ENCODE measurements around the gene RTP3.

The RTP3 gene

GRCh38 chr3:46469680-46470357 lies 28.0 kb upstream of the RTP3 start:
- no peak for DNase-seq (ENCODE audit: low spot score)

DNA sequence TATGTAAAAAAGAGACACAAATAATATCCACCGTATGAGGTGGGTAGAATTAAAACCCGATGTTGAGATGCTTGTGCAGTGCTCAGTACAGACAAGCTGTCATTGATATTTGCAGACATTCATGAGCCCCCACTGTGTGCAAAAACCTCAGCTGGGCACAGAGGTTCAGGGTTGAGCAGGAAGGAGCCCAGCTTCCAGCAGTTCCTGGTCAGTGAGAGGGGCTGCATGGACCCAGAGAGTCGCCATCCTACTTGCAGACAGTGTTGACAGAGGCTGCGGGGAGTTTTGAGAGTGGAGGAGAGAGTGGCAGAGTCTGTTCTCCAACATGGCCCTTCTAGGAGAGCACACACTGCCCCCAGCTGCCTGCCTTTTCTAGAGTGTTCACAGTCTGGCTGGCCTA lies 26.9 kb upstream of the RTP3 start:
- no peak for DNase-seq (ENCODE audit: low spot score)

DNA sequence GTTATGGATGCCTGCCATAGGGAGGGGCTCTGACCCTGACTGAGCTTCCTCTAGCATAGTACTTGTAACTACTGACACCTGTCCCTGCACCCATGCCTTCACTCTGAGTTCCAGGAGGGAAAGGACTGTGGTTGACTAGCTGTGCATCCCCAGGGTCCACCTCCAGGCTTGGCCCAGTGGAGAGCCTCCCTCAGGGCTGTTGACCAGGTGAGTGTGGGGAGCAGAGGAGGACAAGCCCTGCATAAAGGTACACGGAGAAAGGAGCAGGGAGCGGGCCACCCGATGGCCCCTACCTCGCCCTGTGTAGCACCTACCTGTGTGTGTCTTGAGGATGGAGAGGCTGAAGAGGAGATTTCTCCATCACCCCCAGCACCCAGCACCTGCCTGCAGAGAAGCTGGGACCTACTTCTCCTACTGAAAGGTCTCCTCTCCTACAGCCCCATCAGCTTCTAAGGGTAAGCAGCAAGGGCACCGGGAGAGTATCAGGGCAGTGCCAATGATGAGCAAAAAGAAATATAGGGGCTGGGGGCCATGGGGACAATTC lies 26.3 kb upstream of the RTP3 start:
- no peak for DNase-seq (ENCODE audit: low spot score)

DNA sequence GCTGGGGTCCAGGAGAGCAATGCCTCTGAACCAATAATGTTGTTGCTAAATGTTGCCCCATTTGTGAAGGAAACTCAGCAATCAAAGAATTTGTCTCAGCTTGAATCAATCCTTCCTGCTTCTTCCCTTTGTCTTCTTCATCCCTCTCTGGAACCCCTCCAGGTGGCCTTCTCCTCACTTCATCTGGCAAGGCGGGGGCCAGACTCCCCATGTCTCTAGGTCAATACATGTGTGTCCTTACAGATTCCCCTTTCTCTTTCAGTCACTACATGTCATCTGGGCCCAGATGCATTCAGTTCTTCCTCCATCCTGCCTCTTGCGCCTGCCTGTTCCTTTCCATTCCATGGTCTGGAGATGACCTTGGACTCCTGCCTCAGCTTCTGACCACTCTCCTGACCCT lies 25.0 kb upstream of the RTP3 start:
- DNase-seq (ENCODE audit: low spot score), result no peak

DNA sequence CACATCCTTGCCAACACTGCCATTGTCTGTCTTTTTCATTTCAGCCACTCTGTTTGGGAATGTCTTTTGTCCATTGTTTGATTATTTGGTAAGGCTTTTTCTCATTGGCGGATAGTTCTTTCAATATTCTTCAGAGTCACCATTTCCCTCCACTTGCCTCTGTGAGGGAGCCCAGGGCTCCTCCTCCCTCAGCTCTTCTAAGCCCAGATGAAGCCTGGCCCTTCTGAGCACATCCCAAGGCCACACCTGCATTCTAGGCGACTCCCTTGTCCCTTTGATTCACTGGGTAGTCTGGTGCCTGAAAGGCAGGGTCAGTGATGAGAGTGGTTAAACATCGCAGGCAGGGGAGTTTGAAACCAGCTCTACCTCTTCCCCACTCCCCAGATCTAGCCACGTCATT lies 20.6 kb upstream of the RTP3 start:
- DNase-seq (ENCODE audit: low spot score), result no peak

GRCh38 chr3:46477756-46478155 lies 20.0 kb upstream of the RTP3 start:
- no peak for DNase-seq (ENCODE audit: low spot score)

- DNase-seq (ENCODE audit: low spot score), result no peak
Observed at GRCh38 chr3:46478341-46478740, 19.4 kb upstream of the RTP3 start.

GRCh38 chr3:46479021-46479420 lies 18.8 kb upstream of the RTP3 start:
- no peak for DNase-seq (ENCODE audit: low spot score)

DNA sequence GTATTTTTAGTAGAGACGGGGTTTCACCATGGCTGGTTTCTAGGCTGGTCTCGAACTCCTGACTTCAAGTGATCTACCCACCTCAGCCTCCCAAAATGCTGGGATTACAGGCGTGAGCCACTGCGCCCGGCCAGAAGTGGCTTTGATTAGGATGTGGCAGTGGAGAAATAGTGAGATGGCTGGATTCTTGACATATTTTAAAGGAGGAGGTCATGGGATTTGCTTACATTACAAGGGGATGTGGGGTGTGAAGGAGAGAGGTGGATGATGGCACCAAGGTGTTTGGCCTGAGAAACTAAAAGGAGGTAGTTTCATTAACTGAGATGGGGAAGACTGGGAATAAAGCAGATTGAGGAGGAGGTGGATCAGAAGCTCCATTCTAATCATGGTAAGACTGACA lies 18.1 kb upstream of the RTP3 start:
- DNase-seq (ENCODE audit: low spot score), result no peak

- no peak for DNase-seq (ENCODE audit: low spot score)
Observed at GRCh38 chr3:46480491-46481195, 17.1 kb upstream of the RTP3 start.

DNA sequence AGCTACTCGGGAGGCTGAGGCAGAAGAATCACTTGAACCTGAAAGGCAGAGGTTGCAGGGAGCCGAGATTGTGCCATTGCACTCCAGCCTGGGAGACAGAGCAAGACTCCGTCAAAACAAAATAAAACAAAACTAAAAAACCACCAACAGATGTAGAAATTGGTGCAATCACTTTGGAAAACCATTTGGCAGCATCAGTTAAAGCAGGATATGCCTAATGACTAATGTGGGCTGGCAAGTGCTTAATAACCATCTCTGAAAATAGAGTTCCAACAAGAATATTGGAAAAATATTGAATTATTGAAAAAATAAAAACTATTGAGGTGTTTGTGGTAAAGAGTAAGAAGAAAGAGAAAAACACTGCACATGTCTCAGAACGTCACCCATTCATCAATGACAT lies 16.1 kb upstream of the RTP3 start:
- DNase-seq (ENCODE audit: low spot score), result no peak

DNA sequence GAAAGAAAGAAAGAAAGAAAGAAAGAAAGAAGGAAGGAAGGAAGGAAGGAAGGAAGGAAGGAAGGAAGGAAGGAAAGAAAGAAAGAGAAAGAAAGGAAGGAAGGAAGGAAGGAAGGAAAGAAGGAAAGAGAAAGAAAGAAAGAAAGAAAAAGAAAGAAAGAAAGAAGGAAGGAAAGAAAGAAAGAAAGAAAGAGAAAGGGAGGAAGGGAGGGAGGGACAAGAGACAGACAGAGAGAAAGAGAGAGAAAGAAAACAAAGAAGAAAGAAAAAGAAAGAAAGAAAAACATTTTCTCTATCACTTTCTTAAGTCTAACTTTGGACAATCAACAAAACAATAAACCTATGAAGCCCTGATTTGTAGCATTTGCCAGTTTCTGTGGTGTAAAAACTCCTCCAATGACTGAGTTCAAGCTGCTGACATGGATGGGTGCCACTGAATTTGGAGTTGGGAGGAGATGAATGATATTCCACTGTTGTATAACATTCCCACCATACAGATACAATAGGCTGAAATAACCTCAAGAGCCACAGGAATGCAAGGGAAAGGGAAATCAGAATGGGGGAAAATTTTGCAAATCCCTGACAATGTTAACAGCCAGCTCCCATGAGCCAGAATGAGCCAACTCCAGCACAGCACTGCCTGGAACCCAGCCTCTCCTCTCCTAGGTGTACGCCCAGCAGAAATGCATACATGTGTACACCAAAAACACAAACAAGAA lies 15.0 kb upstream of the RTP3 start:
- DNase-seq (ENCODE audit: low spot score), result peak; percentile 62

DNA sequence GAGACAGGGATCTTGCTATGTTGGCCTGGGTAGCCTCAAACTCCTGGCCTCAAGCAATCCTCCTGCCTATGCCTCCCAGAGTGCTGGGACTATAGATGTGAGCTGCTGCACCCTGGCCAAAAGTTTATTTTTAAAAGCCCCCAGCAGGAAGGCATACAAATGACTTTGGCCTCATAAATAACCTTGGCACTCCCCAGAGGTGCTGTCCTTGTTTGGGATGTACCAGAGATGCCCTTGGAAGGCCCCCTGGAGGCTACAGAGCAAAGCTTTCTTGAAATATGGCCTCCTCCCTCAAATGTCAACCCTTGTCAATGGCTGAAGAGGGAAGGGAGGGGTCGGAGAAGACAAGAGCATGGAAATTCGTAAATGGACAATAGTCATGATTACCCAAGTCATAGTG lies 14.0 kb upstream of the RTP3 start:
- DNase-seq (ENCODE audit: low spot score), result no peak

GRCh38 chr3:46484388-46484787 lies 13.4 kb upstream of the RTP3 start:
- DNase-seq (ENCODE audit: low spot score), result no peak

DNA sequence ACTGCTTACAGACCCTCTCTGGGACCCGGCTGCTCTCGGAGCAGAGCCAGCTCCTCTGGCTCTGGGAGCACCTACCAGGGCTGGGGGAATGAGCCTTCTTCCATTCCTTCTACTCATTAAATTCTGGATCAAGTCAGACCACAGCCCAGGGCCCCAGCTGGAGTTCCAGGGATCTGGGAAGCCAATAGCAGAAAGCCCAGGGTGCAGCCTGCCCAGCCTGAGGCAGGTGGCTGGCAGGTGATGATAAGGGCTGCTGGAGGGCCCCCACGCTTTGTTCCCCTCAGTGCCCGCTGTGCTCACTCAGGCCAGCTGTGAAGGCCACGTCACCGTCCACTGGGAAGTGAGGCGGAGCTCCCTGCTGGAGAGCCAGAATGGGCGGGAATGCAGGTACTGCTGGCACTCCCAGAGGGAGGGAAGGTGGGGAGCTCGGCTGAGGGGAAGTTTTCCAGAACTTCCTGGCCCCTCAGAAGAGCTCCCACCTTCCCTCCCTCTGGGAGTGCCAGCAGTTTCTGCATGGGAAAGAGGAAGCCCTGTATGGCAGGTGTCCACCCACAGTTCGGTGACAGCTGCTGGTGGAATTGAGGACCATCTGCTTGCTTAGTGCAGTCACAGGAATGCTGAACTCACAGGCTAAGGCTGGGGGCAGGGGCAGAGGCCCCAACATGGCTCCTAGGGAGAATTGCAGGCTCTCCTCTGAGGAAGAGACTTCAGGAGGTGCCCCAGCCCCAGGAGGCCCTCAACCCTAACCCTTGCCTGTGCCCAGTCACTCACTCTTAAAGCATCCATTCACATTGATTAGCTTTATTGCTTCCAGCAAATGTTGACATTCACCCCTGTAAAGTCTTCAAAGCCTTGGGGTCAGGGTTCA lies 12.6 kb upstream of the RTP3 start:
- peak; percentile 79 for DNase-seq (ENCODE audit: low spot score)

- no peak for DNase-seq (ENCODE audit: low spot score)
Observed at GRCh38 chr3:46485779-46486175, 12.0 kb upstream of the RTP3 start.

DNA sequence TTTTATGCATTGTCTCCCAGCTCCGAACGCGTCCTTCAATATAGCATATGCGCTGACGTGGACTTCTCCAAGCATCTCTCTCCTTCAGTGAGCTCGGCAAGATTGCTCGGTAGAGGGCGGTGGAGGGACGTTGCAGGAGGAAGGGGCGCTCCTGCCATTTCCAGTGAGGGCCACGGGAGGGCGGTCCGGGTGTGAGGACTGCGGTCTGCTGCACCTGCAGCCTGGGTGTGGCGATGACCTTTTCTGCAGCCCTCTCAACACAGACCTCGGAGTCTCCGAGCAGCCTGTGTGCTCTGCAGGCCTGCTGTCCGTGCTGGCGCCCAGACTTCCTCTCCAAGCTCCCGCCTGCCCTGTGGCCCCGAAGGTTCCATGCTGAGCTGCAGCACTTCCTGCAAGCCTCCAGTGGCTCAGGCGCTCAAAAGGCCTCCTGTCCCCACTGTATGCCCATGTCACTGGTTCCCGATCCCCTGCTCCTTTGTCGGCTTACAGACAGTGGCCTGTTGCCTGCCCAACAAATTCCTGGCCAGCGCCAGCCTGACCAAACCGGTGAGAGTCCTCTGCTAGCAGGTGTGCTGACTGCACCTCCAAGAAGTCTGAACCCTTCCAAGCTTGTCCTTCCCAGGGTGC lies 8.9 kb upstream of the RTP3 start:
- DNase-seq (ENCODE audit: low spot score), result peak; percentile 94

- no peak for DNase-seq (ENCODE audit: low spot score)
Observed at GRCh38 chr3:46489381-46489780, 8.4 kb upstream of the RTP3 start.

GRCh38 chr3:46489875-46490274 lies 7.9 kb upstream of the RTP3 start:
- DNase-seq (ENCODE audit: low spot score), result peak; percentile 46

DNA sequence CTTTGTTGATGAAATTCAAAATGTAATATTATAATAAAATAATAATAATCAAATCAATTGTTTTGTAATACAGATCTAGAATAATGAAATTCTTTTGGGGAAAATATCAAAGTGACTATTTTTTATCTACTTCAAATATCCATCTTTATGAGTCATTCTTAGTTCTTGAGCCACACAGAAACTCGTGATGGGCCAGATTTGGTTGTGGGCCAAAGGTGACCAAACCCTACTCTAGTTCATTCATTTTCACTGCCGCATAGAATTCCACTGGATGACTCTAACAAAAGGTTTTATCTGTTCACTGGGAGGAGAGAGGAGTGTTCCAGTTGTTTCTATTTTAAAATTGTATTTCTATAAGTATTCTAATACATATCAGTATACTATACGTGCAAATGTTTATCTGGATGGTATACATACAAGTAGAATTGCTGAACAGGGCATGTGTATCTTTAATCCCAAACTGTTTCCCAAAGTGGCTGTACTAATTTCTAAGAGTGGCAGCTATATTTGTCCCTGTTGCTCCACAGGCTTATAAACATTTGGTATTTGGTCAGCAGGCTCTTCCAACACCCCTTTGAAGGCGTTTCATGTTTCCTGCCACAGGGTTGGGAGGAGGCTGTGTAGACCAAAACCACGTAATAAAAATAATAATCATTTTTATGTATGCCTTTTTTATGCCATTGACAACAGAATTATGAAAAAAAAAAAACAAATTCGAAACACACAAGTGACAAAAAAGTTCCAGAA lies 7.3 kb upstream of the RTP3 start:
- peak; percentile 57 for DNase-seq (ENCODE audit: low spot score)
